Breast epithelium (tissue), 3 donors: Measurements from ENCODE around the gene CDCP1.

Source experiments
- CTCF ChIP-seq, 3 donors: fragments of 450-650 bp; IDR thresholded peaks; one replicate each; pipeline ENCODE4 v1.5.1; 2016 to 2017; ENCODE audit warnings: antibody characterized with exemption in 3 of 3, mild to moderate bottlenecking in 3 of 3, moderate library complexity in 3 of 3
- POLR2A ChIP-seq: fragments of 450-650 bp; IDR thresholded peaks from one replicate; pipeline ENCODE4 v1.6.1; 2016; ENCODE audit warnings: antibody characterized with exemption, mild to moderate bottlenecking, moderate library complexity
- POLR2AphosphoS5 ChIP-seq, 3 donors: sonication (generic); formaldehyde crosslinking; IDR thresholded peaks; one replicate each; pipeline ENCODE4 v1.6.1; 2017; ENCODE audit warnings: antibody characterized with exemption in 3 of 3

GRCh38 chr3:45082142-45082538 lies 64.0 kb downstream of the CDCP1 start:
- TF ChIP-seq CTCF (IDR thresholded peaks at IDR 0.05) (no peak), POLR2A (no peak), POLR2AphosphoS5 (IDR thresholded peaks at IDR 0.05) (no peak)
